Tibial nerve (tissue), 4 donors: ENCODE data around the gene DLG5.

Experiments
- CTCF ChIP-seq, 5 experiments: fragments of 200-600 bp in 3 of 5; fragments of 450-650 bp in 2 of 5; sonication (generic) in 3 of 5; IDR thresholded peaks; one replicate each; pipeline ENCODE4 v1.5.1; 2016 to 2019; ENCODE audit warnings: antibody characterized with exemption in 5 of 5, mild to moderate bottlenecking in 3 of 5, moderate library complexity in 2 of 5
- EP300 ChIP-seq, 2 donors: sonication (generic); formaldehyde crosslinking; IDR thresholded peaks; one replicate each; pipeline ENCODE4 v1.6.1; 2017; ENCODE audit warnings: antibody characterized with exemption in 2 of 2, mild to moderate bottlenecking in 1 of 2
- POLR2A ChIP-seq, 2 donors: fragments of 450-650 bp; IDR thresholded peaks; one replicate each; pipeline ENCODE4 v1.6.1; 2017; ENCODE audit warnings: antibody characterized with exemption in 2 of 2, mild to moderate bottlenecking in 2 of 2, moderate library complexity in 2 of 2

DNA sequence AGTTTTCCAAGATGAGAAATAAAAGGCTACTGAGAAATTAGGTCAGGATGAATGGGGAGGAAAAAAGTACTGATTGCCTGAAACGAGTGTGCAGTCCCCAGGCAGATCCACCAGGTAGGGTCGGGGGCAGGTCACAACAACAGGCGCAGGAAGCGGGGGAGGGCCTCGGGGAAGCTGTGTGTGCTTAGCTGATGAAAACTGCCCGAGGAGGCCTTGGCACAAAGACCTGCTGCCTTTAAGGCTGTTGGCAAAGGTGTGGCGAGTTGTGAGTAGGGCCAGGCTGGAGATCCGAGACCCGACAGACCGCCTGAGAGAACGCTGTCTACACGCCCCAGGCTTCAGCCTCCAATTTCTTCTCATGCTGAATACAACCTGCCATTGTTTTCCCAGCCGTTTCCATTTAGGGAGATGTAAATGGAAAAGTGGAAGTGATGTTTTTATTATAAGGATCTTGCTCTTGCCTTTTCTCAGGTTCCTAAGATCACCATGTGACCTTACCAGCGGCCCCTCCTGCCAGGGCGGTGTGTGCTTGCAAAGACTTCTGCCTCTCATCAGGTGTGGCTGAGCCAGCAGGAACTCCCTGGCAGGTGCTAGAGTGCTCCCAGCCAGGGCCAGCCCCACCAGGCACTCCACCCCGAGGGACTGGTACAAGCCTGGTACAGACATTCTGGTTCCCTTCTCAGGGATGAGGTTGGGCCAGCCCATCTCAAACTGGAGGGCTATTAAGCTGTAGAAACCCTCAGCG, 60.8 kb downstream of the DLG5 start:
- TF ChIP-seq POLR2A (IDR thresholded peaks at IDR 0.05) = no peak
- TF ChIP-seq CTCF (IDR thresholded peaks at IDR 0.05) = no peak
- TF ChIP-seq EP300 (IDR thresholded peaks at IDR 0.05) = no peak
